CD4-positive, alpha-beta T cell treated with Interleukin-4 for 4 hours (primary cell): Measurements from ENCODE around the gene FMNL1.
A peak's percentile ranks its signal among the peaks of the same experiment; 100 is the strongest.
"Not testable (repeated sequence)": the region's sequence is repeated elsewhere in the genome, so short reads cannot be mapped to it uniquely, and the experiment has no call there.

Experiments used
- DNase-seq: peaks from one replicate; pipeline ENCODE4 v3.0.0-alpha.2; 2020

FMNL1 gene

GRCh38 chr17:45221081-45222013 lies at the start of gene FMNL1:
Gene FMNL1, plus strand, starts transcription at chr17:45221885. Its CDS starts 240 bp downstream, at chr17:45222125.
- DNase-seq: peak; percentile 57

- DNase-seq: no peak
Measured at GRCh38 chr17:45172232-45172540, 49.5 kb upstream of the FMNL1 start.

GRCh38 chr17:45172541-45173286 lies 49.0 kb upstream of the FMNL1 start:
- peak; percentile 46 for DNase-seq

GRCh38 chr17:45175759-45176115 lies 45.9 kb upstream of the FMNL1 start:
- DNase-seq: no peak

GRCh38 chr17:45177563-45177962 lies 44.1 kb upstream of the FMNL1 start:
- no peak for DNase-seq

GRCh38 chr17:45184144-45184543 lies 37.5 kb upstream of the FMNL1 start:
- DNase-seq: no peak

GRCh38 chr17:45186801-45187354 lies 34.8 kb upstream of the FMNL1 start:
- DNase-seq: no peak

- DNase-seq: no peak
Measured at GRCh38 chr17:45189009-45189408, 32.7 kb upstream of the FMNL1 start.

- no peak for DNase-seq
Measured at GRCh38 chr17:45190503-45191255, 31.0 kb upstream of the FMNL1 start.

GRCh38 chr17:45195424-45195823 lies 26.3 kb upstream of the FMNL1 start:
- no peak for DNase-seq

- no peak for DNase-seq
Measured at GRCh38 chr17:45197108-45197507, 24.6 kb upstream of the FMNL1 start.

- peak; percentile 77 for DNase-seq
Measured at GRCh38 chr17:45197555-45198334, 23.9 kb upstream of the FMNL1 start.

GRCh38 chr17:45200701-45201100 lies 21.0 kb upstream of the FMNL1 start:
- DNase-seq: no peak

GRCh38 chr17:45201457-45201856 lies 20.2 kb upstream of the FMNL1 start:
- no peak for DNase-seq

- not testable (repeated sequence) for DNase-seq
Measured at GRCh38 chr17:45201880-45202279, 19.8 kb upstream of the FMNL1 start.

GRCh38 chr17:45218895-45219661 lies 2.6 kb upstream of the FMNL1 start:
- peak; percentile 83 for DNase-seq

GRCh38 chr17:45220079-45220478 lies 1.6 kb upstream of the FMNL1 start:
- no peak for DNase-seq

GRCh38 chr17:45222014-45222288 lies 266 bp downstream of the FMNL1 start:
- no peak for DNase-seq

- peak; percentile 73 for DNase-seq
Measured at GRCh38 chr17:45222289-45222995, 757 bp downstream of the FMNL1 start.

GRCh38 chr17:45222996-45223538 lies 1.4 kb downstream of the FMNL1 start:
- DNase-seq: no peak
